H9 (cell line): Measurements from ENCODE around the gene ATP1A2. TPM values are rescaled to one million over a fixed set of nuclear protein-coding genes. Genes with fewer than 3 reads are reported as not detected.
A peak's percentile ranks its signal among the peaks of the same experiment; 100 is the strongest.

Experiments
- DNase-seq: peaks from one replicate; pipeline ENCODE4 v3.0.0-alpha.2; 2017
- H2AFZ ChIP-seq: one replicate; pipeline ENCODE4 v1.6.1; 2013; ENCODE audit warnings: mild to moderate bottlenecking, low read length, control low read depth, moderate library complexity
- H2AK5ac ChIP-seq: 2 replicates; pipeline ENCODE4 v1.6.1; 2013; ENCODE audit warnings: low read length, control low read depth, mixed read lengths; ENCODE audit not compliant: insufficient read length
- H2BK120ac ChIP-seq: one replicate; pipeline ENCODE4 v1.6.1; 2013; ENCODE audit warnings: low read depth, mild to moderate bottlenecking, low read length, control low read depth, inconsistent platforms; ENCODE audit not compliant: poor library complexity, severe bottlenecking
- H2BK12ac ChIP-seq: 2 replicates; pipeline ENCODE4 v1.6.1; 2013; ENCODE audit warnings: low read length, control low read depth, mixed read lengths, low read depth; ENCODE audit not compliant: insufficient read length
- H2BK15ac ChIP-seq: 2 replicates; pipeline ENCODE4 v1.6.1; 2013; ENCODE audit warnings: low read depth, low read length, control low read depth
- H2BK20ac ChIP-seq: one replicate; pipeline ENCODE4 v1.6.1; 2013; ENCODE audit warnings: low read depth, mild to moderate bottlenecking, low read length, control low read depth, inconsistent platforms; ENCODE audit not compliant: poor library complexity, severe bottlenecking
- H2BK5ac ChIP-seq: 2 replicates; pipeline ENCODE4 v1.6.1; 2013; ENCODE audit warnings: low read length, control low read depth, mixed read lengths; ENCODE audit not compliant: insufficient read length
- H3K14ac ChIP-seq: 2 replicates; pipeline ENCODE4 v1.6.1; 2013; ENCODE audit warnings: low read length, control low read depth; ENCODE audit not compliant: insufficient read depth
- H3K18ac ChIP-seq: 2 replicates; pipeline ENCODE4 v1.6.1; 2013; ENCODE audit warnings: low read depth, mild to moderate bottlenecking, mixed read lengths, low read length, control low read depth; ENCODE audit not compliant: insufficient read length
- H3K23ac ChIP-seq: 2 replicates; pipeline ENCODE4 v1.6.1; 2013; ENCODE audit warnings: low read length, control low read depth, mixed read lengths, low read depth; ENCODE audit not compliant: insufficient read length
- H3K23me2 ChIP-seq: 2 replicates; pipeline ENCODE4 v1.6.1; 2013; ENCODE audit warnings: low read depth, mild to moderate bottlenecking, mixed read lengths, low read length, control low read depth; ENCODE audit not compliant: insufficient read length, poor library complexity, severe bottlenecking
- H3K27ac ChIP-seq: 2 replicates; pipeline ENCODE4 v1.5.1; 2013; ENCODE audit warnings: low read length, control low read depth, mixed read lengths, low read depth; ENCODE audit not compliant: insufficient read length
- H3K27me3 ChIP-seq: 2 replicates; pipeline ENCODE4 v1.6.1; 2013; ENCODE audit warnings: low read length, control low read depth, inconsistent platforms; ENCODE audit not compliant: insufficient read depth
- H3K4ac ChIP-seq: 2 replicates; pipeline ENCODE4 v1.6.1; 2013; ENCODE audit warnings: low read depth, mild to moderate bottlenecking, control low read depth, inconsistent platforms, low read length, moderate library complexity
- H3K4me1 ChIP-seq: 2 replicates; pipeline ENCODE4 v1.6.1; 2013; ENCODE audit warnings: low read length, control low read depth, inconsistent platforms; ENCODE audit not compliant: insufficient read depth
- H3K4me2 ChIP-seq: 2 replicates; pipeline ENCODE4 v1.6.1; 2013; ENCODE audit warnings: low read length, control low read depth, mixed read lengths; ENCODE audit not compliant: insufficient read length, insufficient read depth
- H3K56ac ChIP-seq: 2 replicates; pipeline ENCODE4 v1.6.1; 2013; ENCODE audit warnings: low read depth, mild to moderate bottlenecking, mixed read lengths, low read length, control low read depth; ENCODE audit not compliant: insufficient read length
- H3K79me1 ChIP-seq: 2 replicates; pipeline ENCODE4 v1.6.1; 2013; ENCODE audit warnings: low read depth, mild to moderate bottlenecking, moderate library complexity, low read length, control low read depth, inconsistent platforms; ENCODE audit not compliant: insufficient read depth, poor library complexity, severe bottlenecking
- H3K79me2 ChIP-seq: 2 replicates; pipeline ENCODE4 v1.6.1; 2013; ENCODE audit warnings: low read length, control low read depth, inconsistent platforms; ENCODE audit not compliant: insufficient read depth
- H3K9ac ChIP-seq: 2 replicates; pipeline ENCODE4 v1.6.1; 2013; ENCODE audit warnings: low read length, control low read depth, mixed read lengths; ENCODE audit not compliant: insufficient read length; ENCODE audit errors: extremely low read depth
- H3K9me3 ChIP-seq: one replicate; pipeline ENCODE4 v1.6.1; 2013; ENCODE audit warnings: low read depth, low read length, inconsistent platforms; ENCODE audit not compliant: control insufficient read depth
- H3T11ph ChIP-seq: one replicate; pipeline ENCODE4 v1.6.1; 2013; ENCODE audit warnings: mild to moderate bottlenecking, low read length, control low read depth, inconsistent platforms
- H4K20me1 ChIP-seq: one replicate; pipeline ENCODE4 v1.6.1; 2013; ENCODE audit not compliant: control insufficient read depth, insufficient read length, insufficient read depth
- H4K5ac ChIP-seq: 2 replicates; pipeline ENCODE4 v1.6.1; 2013; ENCODE audit warnings: low read depth, mild to moderate bottlenecking, mixed read lengths, low read length, control low read depth; ENCODE audit not compliant: insufficient read length
- H4K8ac ChIP-seq: replicated peaks from 2 replicates; pipeline ENCODE4 v1.6.1; 2013; ENCODE audit warnings: low read length, control low read depth, mixed read lengths, low read depth; ENCODE audit not compliant: insufficient read length
- H4K91ac ChIP-seq: 2 replicates; pipeline ENCODE4 v1.6.1; 2013; ENCODE audit warnings: low read depth, mild to moderate bottlenecking, moderate library complexity, mixed read lengths, low read length, control low read depth; ENCODE audit not compliant: insufficient read length
- H3K27ac Mint-ChIP-seq, 3 experiments: 2 replicates in 2 of 3; 3 replicates in 1 of 3; pipeline ENCODE4 v1.8.0; 2020 to 2021; ENCODE audit warnings: mixed read lengths in 3 of 3, mild to moderate bottlenecking in 1 of 3, moderate library complexity in 1 of 3
- H3K27me3 Mint-ChIP-seq: 2 replicates; pipeline ENCODE4 v1.8.0; 2021; ENCODE audit warnings: low read depth, mild to moderate bottlenecking, moderate library complexity, mixed read lengths
- H3K36me3 Mint-ChIP-seq, 3 experiments: 2 replicates in 2 of 3; 3 replicates in 1 of 3; pipeline ENCODE4 v1.8.0; 2020 to 2021; ENCODE audit warnings: low read depth in 3 of 3, mixed read lengths in 3 of 3; ENCODE audit not compliant: insufficient read depth in 1 of 3
- H3K4me1 Mint-ChIP-seq, 2 experiments: 2 replicates each; pipeline ENCODE4 v1.8.0; 2020; ENCODE audit warnings: mixed read lengths in 2 of 2
- H3K4me3 Mint-ChIP-seq, 2 experiments: 2 replicates in 1 of 2; 3 replicates in 1 of 2; pipeline ENCODE4 v1.8.0; 2020 to 2021; ENCODE audit warnings: mild to moderate bottlenecking in 2 of 2, mixed read lengths in 2 of 2, moderate library complexity in 1 of 2
- H3K9me3 Mint-ChIP-seq, 2 experiments: 2 replicates in 1 of 2; 3 replicates in 1 of 2; pipeline ENCODE4 v1.8.0; 2020; ENCODE audit warnings: mild to moderate bottlenecking in 2 of 2, mixed read lengths in 2 of 2, moderate library complexity in 1 of 2
- CTCF ChIP-seq: fragments of 200-600 bp; sonication (generic); conservative IDR thresholded peaks from 3 replicates; pipeline ENCODE4 v1.8.0; 2021; ENCODE audit warnings: antibody characterized with exemption, mild to moderate bottlenecking
- WGBS: extraction: QIAGEN DNeasy Blood & Tissue Kit; methylation state at CpG from one replicate; pipeline ENCODE4 v1.1.7; 2013; ENCODE audit warnings: missing lambda C conversion rate, low lambda C conversion rate, mixed read lengths; ENCODE audit not compliant: insufficient read length; ENCODE audit errors: extremely low coverage; 5-methylcytosine and 5-hydroxymethylcytosine counted together
- total RNA-seq: library from RNA; stranded (reverse); gene quantifications from 2 replicates; pipeline ENCODE4 v1.2.1, GENCODE V29; 2021

Gene ATP1A2
- total RNA-seq, 1 experiment from 2014 or later = 3.0 TPM

DNA sequence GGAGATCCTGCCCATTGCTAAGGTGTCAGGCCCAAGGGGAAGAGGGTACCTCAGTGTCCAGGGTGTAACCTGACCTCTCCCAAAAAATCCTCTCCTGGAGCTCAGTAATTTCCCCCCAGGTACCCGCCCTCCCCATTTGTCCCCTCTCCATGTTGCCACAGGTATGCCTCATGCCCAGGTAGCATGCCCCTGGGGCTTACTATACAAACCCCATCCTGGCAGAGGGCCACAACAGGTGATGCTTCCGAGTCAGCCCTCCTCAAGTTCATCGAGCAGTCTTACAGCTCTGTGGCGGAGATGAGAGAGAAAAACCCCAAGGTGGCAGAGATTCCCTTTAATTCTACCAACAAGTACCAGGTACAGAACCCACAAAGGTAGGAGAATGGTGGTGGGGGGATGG lies 51.5 kb downstream of the ATP1A2 start:
- WGBS = no CpG with 5 or more reads among the region's 4 CpGs
- H3K79me2 ChIP-seq = no peaks in the 10 kb centered on the region
- TF ChIP-seq CTCF = no peak
- no peak overlapping the region for H3K4ac ChIP-seq
- no peak overlapping the region for H2BK12ac ChIP-seq
- no peak overlapping the region for H2AFZ ChIP-seq
- peak overlapping the region in 1 of 3 experiments; percentile 90; a peak in 2 of 7 replicates for H3K27ac Mint-ChIP-seq
- H2AK5ac ChIP-seq = no peak overlapping the region
- H3K79me1 ChIP-seq = no peaks in the 10 kb centered on the region
- H2BK120ac ChIP-seq = no peak overlapping the region
- no peak overlapping the region for H3K27ac ChIP-seq
- no peaks in the 10 kb centered on the region; a peak in 1 of 5 replicates for H3K9me3 Mint-ChIP-seq
- no peak overlapping the region for H3K18ac ChIP-seq
- no peaks in the 10 kb centered on the region for H4K20me1 ChIP-seq
- DNase-seq = no peak
- H2BK20ac ChIP-seq = no peak overlapping the region
- H3T11ph ChIP-seq = no peak overlapping the region
- H3K4me2 ChIP-seq = no peak overlapping the region
- no peaks in the 10 kb centered on the region for H3K27me3 ChIP-seq
- no peak overlapping the region for H4K8ac ChIP-seq
- H3K36me3 Mint-ChIP-seq = no peaks in the 10 kb centered on the region
- no peak overlapping the region for H2BK5ac ChIP-seq
- H2BK15ac ChIP-seq = no peak overlapping the region
- H4K91ac ChIP-seq = no peak overlapping the region
- no peak overlapping the region for H3K14ac ChIP-seq
- H3K23ac ChIP-seq = no peak overlapping the region
- peaks cover 20% of the 10 kb centered on the region; the same call in 1 of the 2 replicates for H3K4me1 ChIP-seq
- no peak overlapping the region for H3K9ac ChIP-seq
- H3K9me3 ChIP-seq = no peaks in the 10 kb centered on the region
- H3K4me1 Mint-ChIP-seq = peaks cover 46 to 58% of the 10 kb centered on the region in 2 experiments
- H3K23me2 ChIP-seq = no peaks in the 10 kb centered on the region
- peaks cover 47% of the 10 kb centered on the region for H3K27me3 Mint-ChIP-seq
- H4K5ac ChIP-seq = no peak overlapping the region
- no peak overlapping the region for H3K56ac ChIP-seq
- no peak overlapping the region for H3K4me3 Mint-ChIP-seq
